ENCODE measurements around the gene ACYP2. TPM values are rescaled to one million over a fixed set of nuclear protein-coding genes. Genes with fewer than 3 reads are reported as not detected.

The ACYP2 gene
- total RNA-seq, 1 donor from 2014 or later = 10.3 TPM

GRCh38 chr2:54076586-54076985 is 38.8 kb upstream of the ACYP2 start:
- Histone ChIP-seq H3K27me3 (ENCODE audit: control insufficient read depth, insufficient read depth, low read length) (no peaks in the 10 kb centered on the region), H3K4me3 (ENCODE audit: low read depth, low read length) (no peak overlapping the region), H3K36me3 (ENCODE audit: control insufficient read depth, insufficient read depth, low read length) (no peaks in the 10 kb centered on the region)
- no peak for TF ChIP-seq CTCF (IDR thresholded peaks at IDR 0.05; ENCODE audit: insufficient read depth, low read length, poor library complexity, severe bottlenecking)
- DNase-seq (ENCODE audit: low read depth) = no peak

GRCh38 chr2:54077088-54077900 is 38.1 kb upstream of the ACYP2 start:
- Histone ChIP-seq H3K36me3 (ENCODE audit: control insufficient read depth, insufficient read depth, low read length) (no peaks in the 10 kb centered on the region), H3K4me3 (ENCODE audit: low read depth, low read length) (no peak overlapping the region), H3K27me3 (ENCODE audit: control insufficient read depth, insufficient read depth, low read length) (no peaks in the 10 kb centered on the region)
- DNase-seq (ENCODE audit: low read depth) = no peak
- TF ChIP-seq CTCF (IDR thresholded peaks at IDR 0.05; ENCODE audit: insufficient read depth, low read length, poor library complexity, severe bottlenecking) = no peak

- H3K4me3 ChIP-seq (ENCODE audit: low read depth, low read length) = no peak overlapping the region
- TF ChIP-seq CTCF (IDR thresholded peaks at IDR 0.05; ENCODE audit: insufficient read depth, low read length, poor library complexity, severe bottlenecking) = no peak
- no peaks in the 10 kb centered on the region for H3K36me3 ChIP-seq (ENCODE audit: control insufficient read depth, insufficient read depth, low read length)
- no peaks in the 10 kb centered on the region for H3K27me3 ChIP-seq (ENCODE audit: control insufficient read depth, insufficient read depth, low read length)
- DNase-seq (ENCODE audit: low read depth) = no peak
These were observed 36.1 kb upstream of the ACYP2 start for GRCh38 chr2:54079331-54079730.

GRCh38 chr2:54081574-54081973 is 33.8 kb upstream of the ACYP2 start:
- H3K4me3 ChIP-seq (ENCODE audit: low read depth, low read length) = no peak overlapping the region
- no peak for TF ChIP-seq CTCF (IDR thresholded peaks at IDR 0.05; ENCODE audit: insufficient read depth, low read length, poor library complexity, severe bottlenecking)
- peak; percentile 81 for DNase-seq (ENCODE audit: low read depth)
- no peaks in the 10 kb centered on the region for H3K27me3 ChIP-seq (ENCODE audit: control insufficient read depth, insufficient read depth, low read length)
- H3K36me3 ChIP-seq (ENCODE audit: control insufficient read depth, insufficient read depth, low read length) = no peaks in the 10 kb centered on the region

- no peak for DNase-seq (ENCODE audit: low read depth)
- no peaks in the 10 kb centered on the region for H3K27me3 ChIP-seq (ENCODE audit: control insufficient read depth, insufficient read depth, low read length)
- no peak for TF ChIP-seq CTCF (IDR thresholded peaks at IDR 0.05; ENCODE audit: insufficient read depth, low read length, poor library complexity, severe bottlenecking)
- no peaks in the 10 kb centered on the region for H3K36me3 ChIP-seq (ENCODE audit: control insufficient read depth, insufficient read depth, low read length)
- no peak overlapping the region for H3K4me3 ChIP-seq (ENCODE audit: low read depth, low read length)
These were observed 32.4 kb upstream of the ACYP2 start for GRCh38 chr2:54083021-54083420.

- TF ChIP-seq CTCF (IDR thresholded peaks at IDR 0.05; ENCODE audit: insufficient read depth, low read length, poor library complexity, severe bottlenecking) = no peak
- no peaks in the 10 kb centered on the region for H3K36me3 ChIP-seq (ENCODE audit: control insufficient read depth, insufficient read depth, low read length)
- H3K27me3 ChIP-seq (ENCODE audit: control insufficient read depth, insufficient read depth, low read length) = no peaks in the 10 kb centered on the region
- DNase-seq (ENCODE audit: low read depth) = no peak
- no peak overlapping the region for H3K4me3 ChIP-seq (ENCODE audit: low read depth, low read length)
These were observed 32.0 kb upstream of the ACYP2 start for GRCh38 chr2:54083445-54083844.

All from kidney epithelial cell (primary cell).